HFF-Myc (cell line): Measurements from ENCODE around the gene ABLIM2.

Source experiments
- DNase-seq: peaks from one replicate; pipeline ENCODE4 v3.0.0-alpha.2; 2011; ENCODE audit warnings: low read depth; ENCODE audit errors: extremely low read depth
- H3K4me3 ChIP-seq: replicated peaks from 2 replicates; pipeline ENCODE4 v1.5.1; 2011; ENCODE audit warnings: low read depth, mild to moderate bottlenecking, control low read depth, low read length
- CTCF ChIP-seq: IDR thresholded peaks from 2 replicates; pipeline ENCODE4 v1.5.1; 2012; ENCODE audit warnings: mild to moderate bottlenecking, low read depth, low read length, control low read depth; ENCODE audit errors: missing control alignments

The ABLIM2 gene

DNA sequence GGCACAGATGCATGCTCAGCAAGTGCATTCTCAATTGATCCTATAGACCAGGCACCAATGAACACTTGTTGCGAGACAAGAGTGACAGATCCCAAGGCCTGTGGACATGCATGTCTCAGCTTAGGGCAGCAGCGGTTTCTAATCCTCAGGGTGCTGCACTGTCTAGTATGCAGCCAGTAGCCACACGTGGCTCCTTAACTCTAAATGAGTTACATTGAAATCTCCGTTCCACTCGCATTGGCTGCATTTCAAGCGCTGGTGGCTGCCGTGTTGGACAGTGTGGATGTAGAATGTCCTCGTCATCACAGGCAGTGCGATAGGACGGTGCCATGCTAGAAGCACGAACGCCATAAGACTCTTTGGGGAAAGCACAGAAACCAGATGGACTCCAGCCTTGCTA lies 194.9 kb downstream of the ABLIM2 start:
- no peak for TF ChIP-seq CTCF
- DNase-seq: no peak
- H3K4me3 ChIP-seq: no peak overlapping the region

DNA sequence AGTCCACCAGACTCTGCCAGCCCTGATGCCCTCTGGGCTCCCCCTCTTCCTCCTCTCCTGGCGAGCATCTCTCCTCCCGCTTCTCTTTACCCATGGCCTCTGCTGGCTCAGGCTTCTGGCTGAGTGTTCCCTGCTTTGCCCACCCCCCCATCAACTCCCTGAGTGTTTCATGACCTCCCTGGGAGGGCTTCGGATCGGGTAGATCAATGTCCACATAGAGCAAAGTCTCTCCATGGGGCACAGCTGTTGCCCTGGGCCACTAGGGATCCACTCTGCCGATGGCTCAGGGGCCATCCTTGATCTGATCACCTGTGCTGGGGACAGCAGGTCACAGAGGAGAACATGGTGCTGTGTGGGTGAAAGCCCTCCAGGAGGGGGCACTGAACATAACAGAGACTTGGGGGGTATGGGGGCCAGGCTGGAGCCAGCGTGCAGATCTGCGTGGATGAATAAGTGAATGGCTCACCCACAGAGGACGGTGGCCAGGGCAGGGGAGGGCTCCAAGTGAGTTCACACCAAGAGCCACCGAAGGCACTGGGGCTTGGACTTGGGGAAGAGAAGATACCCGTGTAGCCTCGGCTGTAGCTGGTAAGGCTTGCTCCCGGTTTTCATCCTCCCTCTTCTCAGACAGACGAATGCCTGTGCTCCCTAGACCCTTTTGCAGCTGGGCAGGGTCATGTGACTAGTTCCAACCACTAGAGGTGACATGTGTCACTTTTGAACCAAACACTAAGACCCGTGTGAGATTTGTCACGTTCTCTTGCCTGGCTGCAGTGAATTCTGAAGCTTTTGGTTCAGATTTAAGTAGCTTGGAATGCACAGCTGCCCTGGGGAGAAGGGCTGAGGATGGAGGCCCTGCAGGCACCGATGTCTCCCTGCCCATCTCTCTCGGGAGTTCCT lies 195.8 kb downstream of the ABLIM2 start:
- DNase-seq: no peak
- TF ChIP-seq CTCF: no peak
- no peak overlapping the region for H3K4me3 ChIP-seq

GRCh38 chr4:7960790-7961655 lies 197.6 kb downstream of the ABLIM2 start:
- TF ChIP-seq CTCF: no peak
- DNase-seq: peak; percentile 99
- no peak overlapping the region for H3K4me3 ChIP-seq

DNA sequence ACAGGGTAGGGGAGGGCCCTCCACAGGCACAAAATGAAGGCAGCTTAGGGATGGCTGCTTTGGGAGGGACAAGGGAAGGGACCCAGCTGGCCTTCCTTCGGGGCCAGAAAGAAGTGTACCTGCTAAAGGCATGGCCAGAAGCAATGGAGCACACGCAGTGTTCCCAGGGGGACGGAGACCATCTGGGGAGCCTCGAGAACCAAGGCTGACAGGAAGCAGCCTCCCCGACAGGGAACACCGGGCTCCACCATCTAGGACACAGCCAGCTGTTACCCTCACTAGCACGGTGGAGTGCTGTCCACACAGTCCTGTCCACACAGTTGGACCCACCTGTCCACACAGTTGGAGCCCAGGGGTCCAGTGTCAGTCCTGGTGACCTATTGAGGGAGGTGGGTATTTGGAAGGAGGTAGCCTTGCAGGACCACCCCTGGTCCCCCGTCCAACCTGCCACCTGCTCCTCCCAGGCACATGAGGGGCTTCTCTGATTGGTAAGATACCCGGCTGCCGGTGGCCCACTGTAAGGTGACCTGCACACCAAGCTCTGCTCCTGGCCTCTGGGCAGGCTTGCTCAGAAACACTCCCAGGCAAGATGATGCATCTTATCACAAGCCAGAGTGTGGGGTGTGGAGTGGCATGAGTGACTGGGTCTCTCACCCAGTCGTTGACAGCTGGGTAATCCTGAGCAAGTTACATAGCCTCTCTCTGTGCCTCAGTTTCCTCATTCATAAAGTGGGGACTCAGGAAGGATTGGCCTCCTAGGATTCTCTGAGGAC lies 198.4 kb downstream of the ABLIM2 start:
- no peak for TF ChIP-seq CTCF
- no peak overlapping the region for H3K4me3 ChIP-seq
- DNase-seq: no peak

GRCh38 chr4:7959078-7959477 lies 199.5 kb downstream of the ABLIM2 start:
- DNase-seq: no peak
- no peak for TF ChIP-seq CTCF
- no peak overlapping the region for H3K4me3 ChIP-seq

GRCh38 chr4:7956934-7957656 lies 201.5 kb downstream of the ABLIM2 start:
- TF ChIP-seq CTCF: no peak
- no peak overlapping the region for H3K4me3 ChIP-seq
- DNase-seq: no peak
